Esophagus muscularis mucosa (tissue), 4 donors: ENCODE measurements around the gene RNF13. TPM values are rescaled to one million over a fixed set of nuclear protein-coding genes. Genes with fewer than 3 reads are reported as not detected.
A peak's percentile ranks its signal among the peaks of the same experiment; 100 is the strongest.

Experiments used
- DNase-seq: peaks from one replicate; pipeline ENCODE4 v3.0.0-alpha.2; 2017; ENCODE audit errors: extremely low spot score
- H3K27ac ChIP-seq, 4 donors: fragments of 200-600 bp; sonication (generic); replicated peaks in 1 of 4; 1 replicate in 3 of 4; 2 replicates in 1 of 4; pipeline ENCODE4 v1.5.1; 2016 to 2019; ENCODE audit warnings: mild to moderate bottlenecking in 1 of 4
- H3K27me3 ChIP-seq, 4 donors: fragments of 200-600 bp; sonication (generic); one replicate each; pipeline versions ENCODE4 v1.5.1 to v1.6.0; 2016 to 2019
- H3K36me3 ChIP-seq, 4 donors: fragments of 200-600 bp; sonication (generic); one replicate each; pipeline ENCODE4 v1.5.1; 2016 to 2019
- H3K4me1 ChIP-seq, 4 donors: fragments of 200-600 bp; sonication (generic); one replicate each; pipeline ENCODE4 v1.5.1; 2016 to 2019
- H3K4me3 ChIP-seq, 4 donors: fragments of 200-600 bp; sonication (generic); 1 replicate in 2 of 4; 2 replicates in 2 of 4; pipeline ENCODE4 v1.5.1; 2016 to 2019; ENCODE audit warnings: mild to moderate bottlenecking in 4 of 4, moderate library complexity in 1 of 4
- H3K9me3 ChIP-seq, 4 donors: fragments of 200-600 bp; sonication (generic); 1 replicate in 3 of 4; 2 replicates in 1 of 4; pipeline ENCODE4 v1.5.1; 2016 to 2019
- EP300 ChIP-seq: sonication (generic); formaldehyde crosslinking; IDR thresholded peaks from one replicate; pipeline ENCODE4 v1.6.1; 2017; ENCODE audit warnings: antibody characterized with exemption
- POLR2A ChIP-seq: fragments of 450-650 bp; IDR thresholded peaks from one replicate; pipeline ENCODE4 v1.6.1; 2017; ENCODE audit warnings: antibody characterized with exemption, moderate library complexity, mild to moderate bottlenecking, low read depth
- POLR2AphosphoS5 ChIP-seq, 2 donors: sonication (generic); formaldehyde crosslinking; IDR thresholded peaks; one replicate each; pipeline ENCODE4 v1.6.1; 2017; ENCODE audit warnings: antibody characterized with exemption in 2 of 2
- WGBS: methylation state at CpG from one replicate; pipeline ENCODE4 v1.1.5; 2018; 5-methylcytosine and 5-hydroxymethylcytosine counted together
- intact Hi-C: fragments of 100-400 bp; cut with DNase I; formaldehyde crosslinking; loops from one replicate; pipeline ENCODE4 v1.15.1; 2023
- total RNA-seq, 4 donors: library from RNA; depleted of rRNA; stranded (reverse); fragments of >200 nt; gene quantifications; one replicate each; pipeline versions ENCODE4 v1.1.0 to v1.2.1, GENCODE V29; 2016
- TF ChIP-seq, protein P1 (sequence below), 3 experiments: fragments of 200-600 bp in 2 of 3; fragments of 450-650 bp in 1 of 3; sonication (generic) in 2 of 3; IDR thresholded peaks; one replicate each; pipeline ENCODE4 v1.5.1; 2017 to 2019; ENCODE audit warnings: antibody characterized with exemption in 3 of 3, mild to moderate bottlenecking in 2 of 3, moderate library complexity in 1 of 3

RNF13 gene
- total RNA-seq, 4 donors from 2014 or later: 52.9 to 95.1 (median 78.2) TPM

DNA sequence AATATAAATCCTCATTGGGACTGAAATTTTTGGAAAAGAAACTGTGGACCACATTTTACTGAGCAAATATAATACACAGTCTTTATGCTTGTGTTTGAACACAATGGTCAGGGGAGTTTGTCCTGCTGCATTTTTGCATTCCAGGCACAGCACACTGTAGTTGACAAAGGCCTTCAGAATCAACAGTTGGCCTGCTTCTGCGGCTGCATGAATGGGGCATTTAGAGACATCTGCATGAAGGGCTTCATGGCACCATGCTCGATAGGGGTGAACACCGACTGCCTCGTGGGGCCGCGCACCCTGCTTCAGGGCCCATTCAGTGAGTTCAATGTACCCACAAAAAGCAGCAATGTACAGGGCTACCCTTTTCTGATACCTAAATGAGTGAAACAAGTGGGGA, 45.3 kb upstream of the RNF13 start:
- 90% methylated on average over 6 of the region's 6 CpGs for WGBS
- Histone ChIP-seq H3K36me3 (no peaks in the 10 kb centered on the region), H3K27ac (no peak overlapping the region), H3K4me1 (no peaks in the 10 kb centered on the region), H3K27me3 (peaks cover 0 to 7% (median 0%) of the 10 kb centered on the region in 4 donors), H3K9me3 (no peaks in the 10 kb centered on the region), H3K4me3 (no peak overlapping the region)
- intact Hi-C loops: loop anchor here (5.0 kb wide), 1 partner anchor 40 kb away; no protein-coding TSS in a partner anchor
- DNase-seq: no peak
- TF ChIP-seq, protein P1, sequence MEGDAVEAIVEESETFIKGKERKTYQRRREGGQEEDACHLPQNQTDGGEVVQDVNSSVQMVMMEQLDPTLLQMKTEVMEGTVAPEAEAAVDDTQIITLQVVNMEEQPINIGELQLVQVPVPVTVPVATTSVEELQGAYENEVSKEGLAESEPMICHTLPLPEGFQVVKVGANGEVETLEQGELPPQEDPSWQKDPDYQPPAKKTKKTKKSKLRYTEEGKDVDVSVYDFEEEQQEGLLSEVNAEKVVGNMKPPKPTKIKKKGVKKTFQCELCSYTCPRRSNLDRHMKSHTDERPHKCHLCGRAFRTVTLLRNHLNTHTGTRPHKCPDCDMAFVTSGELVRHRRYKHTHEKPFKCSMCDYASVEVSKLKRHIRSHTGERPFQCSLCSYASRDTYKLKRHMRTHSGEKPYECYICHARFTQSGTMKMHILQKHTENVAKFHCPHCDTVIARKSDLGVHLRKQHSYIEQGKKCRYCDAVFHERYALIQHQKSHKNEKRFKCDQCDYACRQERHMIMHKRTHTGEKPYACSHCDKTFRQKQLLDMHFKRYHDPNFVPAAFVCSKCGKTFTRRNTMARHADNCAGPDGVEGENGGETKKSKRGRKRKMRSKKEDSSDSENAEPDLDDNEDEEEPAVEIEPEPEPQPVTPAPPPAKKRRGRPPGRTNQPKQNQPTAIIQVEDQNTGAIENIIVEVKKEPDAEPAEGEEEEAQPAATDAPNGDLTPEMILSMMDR (IDR thresholded peaks at IDR 0.05): no peak
- TF ChIP-seq EP300: no peak
- no peak for TF ChIP-seq POLR2AphosphoS5 (IDR thresholded peaks at IDR 0.05)
- no peak for TF ChIP-seq POLR2A

DNA sequence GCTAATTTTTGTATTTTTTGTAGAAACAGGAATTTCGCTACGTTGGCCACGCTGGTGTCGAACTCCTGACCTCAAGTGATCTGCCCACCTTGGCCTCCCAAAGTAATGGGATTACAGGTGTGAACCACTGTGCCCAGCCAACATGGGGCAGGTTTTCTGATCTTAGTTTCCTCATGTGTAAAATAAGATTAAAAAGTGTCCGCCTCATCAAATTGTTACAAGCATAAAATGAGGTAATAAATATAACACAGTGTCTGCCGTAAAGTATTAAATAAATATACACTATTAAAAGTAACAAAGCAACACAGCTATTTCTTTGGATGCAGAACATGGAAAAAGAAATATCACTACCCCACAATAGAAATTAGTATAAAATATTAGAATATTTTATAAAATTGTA, 44.3 kb upstream of the RNF13 start:
- intact Hi-C loops: loop anchor here (5.0 kb wide), 1 partner anchor 39 kb away; no protein-coding TSS in a partner anchor
- 96% methylated on average over 6 of the region's 6 CpGs for WGBS

DNA sequence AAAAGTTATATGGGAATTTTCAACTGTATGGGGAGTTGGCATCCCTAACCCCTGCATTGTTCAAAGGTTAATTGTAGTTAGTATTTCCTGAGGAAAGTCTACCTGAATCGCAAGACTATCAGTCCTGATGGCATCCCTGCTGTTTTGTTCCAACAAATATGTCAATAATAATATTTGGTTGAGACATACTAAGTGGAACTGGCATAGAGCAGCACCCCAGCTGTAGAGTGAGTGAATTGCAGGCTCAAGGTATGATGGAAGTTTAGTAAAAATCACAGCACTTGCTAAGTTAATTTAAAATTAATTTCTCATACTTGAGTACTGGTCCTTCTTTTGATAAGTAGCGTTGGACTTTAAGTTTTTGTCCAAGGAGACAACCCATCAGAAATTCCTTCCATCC, 42.8 kb upstream of the RNF13 start:
- no peaks in the 10 kb centered on the region for H3K9me3 ChIP-seq
- DNase-seq: no peak
- H3K4me1 ChIP-seq: no peaks in the 10 kb centered on the region
- no peak for TF ChIP-seq POLR2A
- no peak for TF ChIP-seq POLR2AphosphoS5 (IDR thresholded peaks at IDR 0.05)
- TF ChIP-seq, protein P1 (IDR thresholded peaks at IDR 0.05): no peak
- TF ChIP-seq EP300: no peak
- intact Hi-C loops: no loop called here
- peaks cover 0 to 7% (median 0%) of the 10 kb centered on the region in 4 donors for H3K27me3 ChIP-seq
- H3K27ac ChIP-seq: no peak overlapping the region
- H3K36me3 ChIP-seq: no peaks in the 10 kb centered on the region
- H3K4me3 ChIP-seq: no peak overlapping the region
- WGBS: 83% methylated on average over 2 of the region's 2 CpGs

More for the DNA sequence above, 44.3 kb upstream of the RNF13 start:
- Histone ChIP-seq H3K27ac (no peak overlapping the region), H3K9me3 (no peaks in the 10 kb centered on the region), H3K4me3 (no peak overlapping the region), H3K36me3 (no peaks in the 10 kb centered on the region), H3K27me3 (peaks cover 0 to 7% (median 0%) of the 10 kb centered on the region in 4 donors), H3K4me1 (no peaks in the 10 kb centered on the region)
- DNase-seq: no peak
- TF ChIP-seq POLR2AphosphoS5 (IDR thresholded peaks at IDR 0.05) (no peak), POLR2A (no peak), EP300 (no peak)
- TF ChIP-seq, protein P1 (IDR thresholded peaks at IDR 0.05): no peak

DNA sequence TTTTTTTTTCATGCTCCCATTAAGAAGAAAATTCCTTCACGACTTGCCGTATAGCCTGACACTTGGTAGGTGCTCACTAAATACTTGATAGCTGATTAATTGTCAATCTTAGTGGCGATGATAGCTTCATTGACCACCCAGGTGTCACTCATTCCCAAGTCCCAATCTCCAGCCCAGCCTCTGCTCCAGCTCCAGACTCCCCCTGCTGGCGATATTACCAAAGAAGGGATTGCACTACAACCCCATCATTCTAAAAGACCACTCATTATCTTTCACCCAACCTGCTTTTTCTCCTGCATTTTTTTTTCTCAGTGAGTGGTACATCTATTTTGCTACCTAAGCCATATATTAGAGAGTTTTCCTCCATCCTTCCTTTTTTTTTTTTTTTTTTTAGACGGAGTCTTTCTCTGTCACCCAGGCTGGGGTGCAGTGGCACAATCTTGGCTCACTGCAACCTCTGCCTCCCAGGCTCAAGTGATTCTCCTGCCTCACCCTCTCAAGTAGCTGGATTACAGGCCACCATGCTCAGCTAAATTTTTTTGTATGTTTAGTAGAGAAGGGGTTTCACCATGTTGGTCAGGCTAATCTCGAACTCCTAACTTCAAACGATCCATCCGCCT, 41.3 kb upstream of the RNF13 start:
- H3K27ac ChIP-seq: no peak overlapping the region
- peaks cover 0 to 7% (median 0%) of the 10 kb centered on the region in 4 donors for H3K27me3 ChIP-seq
- no peaks in the 10 kb centered on the region for H3K4me1 ChIP-seq
- intact Hi-C loops: no loop called here
- H3K36me3 ChIP-seq: no peaks in the 10 kb centered on the region
- H3K9me3 ChIP-seq: no peaks in the 10 kb centered on the region
- no peak for DNase-seq
- no peak overlapping the region for H3K4me3 ChIP-seq
- no peak for TF ChIP-seq EP300
- TF ChIP-seq, protein P1 (IDR thresholded peaks at IDR 0.05): peak; percentile 58 to 71 (median 63)
- TF ChIP-seq POLR2A: no peak
- 61% methylated on average over 8 of the region's 8 CpGs for WGBS

DNA sequence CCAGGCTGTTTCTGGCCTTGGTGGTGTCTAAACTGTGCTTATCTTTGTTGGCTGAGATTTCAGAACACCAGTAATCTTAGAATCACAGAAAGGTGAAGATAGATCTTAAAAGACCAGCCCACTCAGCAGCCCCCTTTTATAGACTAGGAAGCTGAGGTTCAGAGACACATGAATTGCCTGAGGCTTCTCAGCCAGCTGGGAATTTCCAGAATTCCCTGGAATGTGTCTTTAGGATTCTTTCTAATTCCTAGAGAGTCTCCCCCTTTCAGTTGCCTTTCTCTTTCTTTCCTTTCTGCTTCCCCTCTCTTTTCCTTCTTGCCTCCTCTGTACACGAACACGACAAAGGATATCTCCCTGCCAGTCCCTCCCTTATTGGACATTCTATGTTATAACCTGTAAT, 40.2 kb upstream of the RNF13 start:
- H3K4me1 ChIP-seq: peaks cover 0 to 4% (median 0%) of the 10 kb centered on the region in 4 donors
- intact Hi-C loops: no loop called here
- 71% methylated on average over 2 of the region's 2 CpGs for WGBS

More for the DNA sequence above, 40.2 kb upstream of the RNF13 start:
- no peaks in the 10 kb centered on the region for H3K36me3 ChIP-seq
- no peak overlapping the region for H3K27ac ChIP-seq
- TF ChIP-seq, protein P1 (IDR thresholded peaks at IDR 0.05): no peak
- no peak for TF ChIP-seq EP300
- TF ChIP-seq POLR2AphosphoS5 (IDR thresholded peaks at IDR 0.05): no peak
- no peak for TF ChIP-seq POLR2A
- peaks cover 0 to 7% (median 0%) of the 10 kb centered on the region in 4 donors for H3K27me3 ChIP-seq
- H3K4me3 ChIP-seq: no peak overlapping the region
- H3K9me3 ChIP-seq: no peaks in the 10 kb centered on the region
- no peak for DNase-seq
